ENCODE measurements around the gene CD209. TPM values are rescaled to one million over a fixed set of nuclear protein-coding genes. Genes with fewer than 3 reads are reported as not detected.

Gene CD209
- total and polyA plus RNA-seq, 3 donors from 2014 or later = 0.55 to 5.0 (median 0.74) TPM

GRCh38 chr19:7779631-7780486 lies 32.5 kb upstream of the CD209 start:
- Histone ChIP-seq H3K27ac (no peak overlapping the region), H3K27me3 (no peaks in the 10 kb centered on the region), H3K4me3 (no peak overlapping the region), H3K36me3 (ENCODE audit: low read depth, missing control alignments) (no peaks in the 10 kb centered on the region), H3K9me3 (no peaks in the 10 kb centered on the region), H3K4me1 (no peaks in the 10 kb centered on the region)
- WGBS, 2 donors = 44 to 60% methylated on average over 25 to 26 of the region's 26 CpGs
- intact Hi-C loops (cut with DNase I; ENCODE audit: low total_unique reads) = no loop called here
- no peak for TF ChIP-seq POLR2A (IDR thresholded peaks at IDR 0.05)
- TF ChIP-seq, protein P1, sequence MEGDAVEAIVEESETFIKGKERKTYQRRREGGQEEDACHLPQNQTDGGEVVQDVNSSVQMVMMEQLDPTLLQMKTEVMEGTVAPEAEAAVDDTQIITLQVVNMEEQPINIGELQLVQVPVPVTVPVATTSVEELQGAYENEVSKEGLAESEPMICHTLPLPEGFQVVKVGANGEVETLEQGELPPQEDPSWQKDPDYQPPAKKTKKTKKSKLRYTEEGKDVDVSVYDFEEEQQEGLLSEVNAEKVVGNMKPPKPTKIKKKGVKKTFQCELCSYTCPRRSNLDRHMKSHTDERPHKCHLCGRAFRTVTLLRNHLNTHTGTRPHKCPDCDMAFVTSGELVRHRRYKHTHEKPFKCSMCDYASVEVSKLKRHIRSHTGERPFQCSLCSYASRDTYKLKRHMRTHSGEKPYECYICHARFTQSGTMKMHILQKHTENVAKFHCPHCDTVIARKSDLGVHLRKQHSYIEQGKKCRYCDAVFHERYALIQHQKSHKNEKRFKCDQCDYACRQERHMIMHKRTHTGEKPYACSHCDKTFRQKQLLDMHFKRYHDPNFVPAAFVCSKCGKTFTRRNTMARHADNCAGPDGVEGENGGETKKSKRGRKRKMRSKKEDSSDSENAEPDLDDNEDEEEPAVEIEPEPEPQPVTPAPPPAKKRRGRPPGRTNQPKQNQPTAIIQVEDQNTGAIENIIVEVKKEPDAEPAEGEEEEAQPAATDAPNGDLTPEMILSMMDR (IDR thresholded peaks at IDR 0.05) = no peak
- DNase-seq = no peak

GRCh38 chr19:7778081-7778480 lies 30.7 kb upstream of the CD209 start:
- no peak for TF ChIP-seq POLR2A (IDR thresholded peaks at IDR 0.05)
- TF ChIP-seq, protein P1 (IDR thresholded peaks at IDR 0.05) = no peak
- no peak for DNase-seq
- no peaks in the 10 kb centered on the region for H3K27me3 ChIP-seq
- H3K36me3 ChIP-seq (ENCODE audit: low read depth, missing control alignments) = no peaks in the 10 kb centered on the region
- intact Hi-C loops (cut with DNase I; ENCODE audit: low total_unique reads) = no loop called here
- H3K4me3 ChIP-seq = no peak overlapping the region
- H3K9me3 ChIP-seq = no peaks in the 10 kb centered on the region
- WGBS, 2 donors = 68 to 73% methylated on average over 5 of the region's 5 CpGs
- no peaks in the 10 kb centered on the region for H3K4me1 ChIP-seq
- H3K27ac ChIP-seq = no peak overlapping the region

DNA sequence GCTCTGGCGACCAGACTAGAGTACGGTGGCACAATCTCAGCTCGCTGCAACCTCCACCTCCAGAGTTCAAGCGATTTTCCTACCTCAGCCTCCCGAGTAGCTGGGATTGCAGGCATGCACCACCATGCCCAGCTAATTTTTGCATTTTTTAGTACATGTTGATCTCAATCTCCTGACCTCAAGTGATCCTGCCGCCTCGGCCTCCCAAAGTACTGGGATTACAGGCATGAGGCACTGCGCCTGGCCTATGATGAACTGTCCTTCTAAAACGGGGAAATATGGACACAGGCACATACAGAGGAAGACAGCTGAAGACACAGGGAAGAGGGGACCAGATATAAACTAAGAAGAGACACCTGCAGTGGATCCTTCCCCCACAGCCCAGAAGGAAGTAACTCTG lies 28.4 kb upstream of the CD209 start:
- no peak overlapping the region for H3K4me3 ChIP-seq
- H3K9me3 ChIP-seq = no peaks in the 10 kb centered on the region
- no peaks in the 10 kb centered on the region for H3K36me3 ChIP-seq (ENCODE audit: low read depth, missing control alignments)
- intact Hi-C loops (cut with DNase I; ENCODE audit: low total_unique reads) = no loop called here
- WGBS, 2 donors = 88 to 93% methylated on average over 9 of the region's 9 CpGs
- H3K27me3 ChIP-seq = no peaks in the 10 kb centered on the region
- H3K27ac ChIP-seq = no peak overlapping the region
- no peak for DNase-seq
- no peak for TF ChIP-seq POLR2A (IDR thresholded peaks at IDR 0.05)
- TF ChIP-seq, protein P1 (IDR thresholded peaks at IDR 0.05) = no peak
- no peaks in the 10 kb centered on the region for H3K4me1 ChIP-seq

DNA sequence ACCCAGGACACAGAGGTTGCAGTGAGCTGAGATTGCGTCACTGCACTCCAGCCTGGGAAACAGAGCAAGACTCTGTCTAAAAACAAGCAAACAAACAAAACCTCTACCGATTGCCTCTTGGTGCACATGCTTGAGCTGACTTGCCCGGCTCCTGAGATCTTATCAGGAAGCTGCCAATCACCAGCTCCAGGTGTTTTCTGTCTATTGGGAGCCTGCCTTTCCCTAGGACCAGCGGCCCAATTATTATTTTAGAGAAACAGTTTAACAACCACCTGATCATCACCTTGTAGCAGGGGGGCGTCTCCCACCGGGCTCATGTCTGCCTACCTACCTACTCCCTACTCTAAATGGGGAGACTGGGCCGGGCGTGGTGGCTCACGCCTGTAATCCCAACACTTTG lies 26.5 kb upstream of the CD209 start:
- intact Hi-C loops (cut with DNase I; ENCODE audit: low total_unique reads) = no loop called here

More for the DNA sequence above, 26.5 kb upstream of the CD209 start:
- 83 to 86% methylated on average over 9 of the region's 9 CpGs for WGBS, 2 donors
- no peak for DNase-seq
- H3K36me3 ChIP-seq (ENCODE audit: low read depth, missing control alignments) = no peaks in the 10 kb centered on the region
- no peaks in the 10 kb centered on the region for H3K27me3 ChIP-seq
- no peaks in the 10 kb centered on the region for H3K9me3 ChIP-seq
- TF ChIP-seq POLR2A (IDR thresholded peaks at IDR 0.05) = no peak
- TF ChIP-seq, protein P1 (IDR thresholded peaks at IDR 0.05) = no peak
- H3K27ac ChIP-seq = no peak overlapping the region
- no peak overlapping the region for H3K4me3 ChIP-seq
- H3K4me1 ChIP-seq = no peaks in the 10 kb centered on the region
